Measurements from ENCODE around the gene TMEM100. TPM values are rescaled to one million over a fixed set of nuclear protein-coding genes. Genes with fewer than 3 reads are reported as not detected.

TMEM100 gene
- total and polyA plus RNA-seq, 10 of the 15 experiments (the other 5 are each of a cell fraction or from before 2014, with no cell fraction given), result not detected

GRCh38 chr17:55746466-55746865 lies 23.8 kb upstream of the TMEM100 start:
- DNase-seq (ENCODE audit: low read depth, low spot score) (no peak), ATAC-seq (no peak), FAIRE-seq (no peak)
- no TSS peak for BruUV-seq (replicated peaks)
- in situ Hi-C loops (cut with MboI) (no loop called here), intact Hi-C loops (cut with micrococcal nuclease; ENCODE audit: unreplicated experiment) (no loop called here)
- no peaks in the 10 kb centered on the region for H3K27me3 ChIP-seq (replicated peaks in 1 of 2; ENCODE audit: control insufficient read depth in 2 of 2, insufficient read depth in 2 of 2, low read length in 1 of 2)
- no peaks in the 10 kb centered on the region for H3K79me2 ChIP-seq (ENCODE audit: control insufficient read depth, insufficient read depth, low read length)
- H2AFZ ChIP-seq (ENCODE audit: control insufficient read depth, low read depth, low read length), result no peak overlapping the region
- no peak overlapping the region for H3K4me2 ChIP-seq (ENCODE audit: control insufficient read depth, insufficient read depth)
- H3K9me3 ChIP-seq (replicated peaks; ENCODE audit: control insufficient read depth, insufficient read depth, low read length), result no peaks in the 10 kb centered on the region
- no peak overlapping the region for H3K27ac ChIP-seq (ENCODE audit: control insufficient read depth, insufficient read depth)
- H3K4me3 ChIP-seq, result no peak overlapping the region
- SMC1A ChIA-PET (ENCODE audit: uncharacterized antibody, unreplicated experiment), result no interaction called here
- TF ChIP-seq PRDM15 (CRISPR knock-in tag; IDR thresholded peaks at IDR 0.05), result no peak
- no peak for TF ChIP-seq YBX1 (IDR thresholded peaks at IDR 0.05)
- TF ChIP-seq IKZF1 (conservative IDR thresholded peaks at IDR 0.05), result no peak
- TF ChIP-seq TBL1XR1 (IDR thresholded peaks at IDR 0.05; ENCODE audit: low read depth, low read length), result no peak
- no peak for TF ChIP-seq SUZ12 (IDR thresholded peaks at IDR 0.05; ENCODE audit: unreplicated experiment)
- TF ChIP-seq CHD2 (IDR thresholded peaks at IDR 0.05; ENCODE audit: borderline replicate concordance, low read depth, low read length), result no peak
- no peak for TF ChIP-seq MTA3 (IDR thresholded peaks at IDR 0.05; ENCODE audit: borderline replicate concordance, low read length)
- no peak for TF ChIP-seq KAT2A (conservative IDR thresholded peaks at IDR 0.05; ENCODE audit: control insufficient read depth, low read depth, low read length)
- no peaks in the 10 kb centered on the region for H3K36me3 ChIP-seq (ENCODE audit: control insufficient read depth in 2 of 2, insufficient read depth in 2 of 2, low read length in 1 of 2)
- H3K4me1 ChIP-seq (ENCODE audit: control insufficient read depth, insufficient read depth, low read length), result peaks cover 6% of the 10 kb centered on the region; the same call in 1 of the 2 replicates
- H4K20me1 ChIP-seq (ENCODE audit: control insufficient read depth, insufficient read depth), result no peaks in the 10 kb centered on the region
- H3K9ac ChIP-seq (ENCODE audit: control insufficient read depth, insufficient read depth, low read length), result no peak overlapping the region
- 0% methylated on average over 1 of the region's 1 CpG for WGBS (ENCODE audit: insufficient coverage, insufficient replicate concordance, low lambda C conversion rate, missing lambda C conversion rate)
- RAD21 ChIA-PET (ENCODE audit: unreplicated experiment), result no interaction called here
- CTCF ChIA-PET, result no interaction called here
- POLR2A ChIA-PET, result no interaction called here

Measured in GM12878 (cell line).